ENCODE measurements around the gene NDEL1.
A peak's percentile ranks its signal among the peaks of the same experiment; 100 is the strongest.

Gene NDEL1

DNA sequence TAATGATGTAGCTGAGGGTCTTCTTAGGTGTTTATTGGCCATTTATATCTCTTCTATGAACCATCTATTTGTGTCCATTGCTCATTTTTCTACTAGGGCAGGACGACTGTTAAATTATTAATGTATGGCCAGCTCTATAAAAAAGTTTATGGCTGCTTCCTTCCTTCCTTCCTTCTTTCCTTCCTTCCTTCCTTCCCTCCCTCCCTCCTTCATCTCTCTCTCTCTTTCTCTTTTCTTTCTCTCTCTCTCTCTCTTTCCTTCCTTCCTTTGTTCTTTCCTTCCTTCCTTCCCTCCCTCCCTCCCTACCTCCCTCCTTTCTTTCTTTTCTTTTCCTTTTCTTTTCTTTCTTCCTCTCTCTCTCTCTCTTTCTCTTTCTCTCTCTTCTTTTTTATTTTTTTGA lies 17.2 kb upstream of the NDEL1 start:
- Histone ChIP-seq H3K4me1 (ENCODE audit: control insufficient read depth in 1 of 2, insufficient read depth in 2 of 2, low read length in 2 of 2) (peaks cover 4 to 9% of the 10 kb centered on the region in 2 donors), H3K27ac (ENCODE audit: low read length) (peak overlapping the region; percentile 3), H3K9me3 (ENCODE audit: control insufficient read depth in 1 of 2, low read length in 2 of 2) (no peaks in the 10 kb centered on the region), H3K27me3 (ENCODE audit: low read depth, low read length) (no peaks in the 10 kb centered on the region), H3K4me3 (ENCODE audit: low read depth in 1 of 2, low read length in 2 of 2) (no peak overlapping the region), H3K36me3 (ENCODE audit: control insufficient read depth in 1 of 2, insufficient read depth in 2 of 2, low read length in 2 of 2) (no peaks in the 10 kb centered on the region)

DNA sequence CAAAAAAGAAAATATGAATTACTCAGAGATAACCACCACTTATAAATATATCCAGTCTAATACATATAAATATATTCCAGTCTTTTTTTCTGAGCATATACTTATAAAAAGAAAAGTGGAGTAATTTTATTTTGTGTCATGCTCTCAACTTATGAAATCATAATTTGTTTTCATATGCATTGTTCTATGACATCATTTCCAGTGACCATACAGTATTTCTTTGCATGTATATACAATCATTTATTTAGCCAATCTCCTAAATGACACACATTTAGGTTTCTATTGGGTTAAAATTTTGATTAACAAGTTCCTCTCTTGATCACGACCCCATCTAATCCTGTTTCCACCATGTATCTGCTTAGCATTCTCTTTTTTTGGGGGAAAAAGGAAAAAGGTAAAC lies 16.4 kb upstream of the NDEL1 start:
- no peaks in the 10 kb centered on the region for H3K27me3 ChIP-seq (ENCODE audit: low read depth, low read length)
- no peak overlapping the region for H3K27ac ChIP-seq (ENCODE audit: low read length)
- H3K4me1 ChIP-seq (ENCODE audit: control insufficient read depth in 1 of 2, insufficient read depth in 2 of 2, low read length in 2 of 2) = peaks cover 4 to 9% of the 10 kb centered on the region in 2 donors
- no peak overlapping the region for H3K4me3 ChIP-seq (ENCODE audit: low read depth in 1 of 2, low read length in 2 of 2)
- H3K9me3 ChIP-seq (ENCODE audit: control insufficient read depth in 1 of 2, low read length in 2 of 2) = no peaks in the 10 kb centered on the region
- no peaks in the 10 kb centered on the region for H3K36me3 ChIP-seq (ENCODE audit: control insufficient read depth in 1 of 2, insufficient read depth in 2 of 2, low read length in 2 of 2)

DNA sequence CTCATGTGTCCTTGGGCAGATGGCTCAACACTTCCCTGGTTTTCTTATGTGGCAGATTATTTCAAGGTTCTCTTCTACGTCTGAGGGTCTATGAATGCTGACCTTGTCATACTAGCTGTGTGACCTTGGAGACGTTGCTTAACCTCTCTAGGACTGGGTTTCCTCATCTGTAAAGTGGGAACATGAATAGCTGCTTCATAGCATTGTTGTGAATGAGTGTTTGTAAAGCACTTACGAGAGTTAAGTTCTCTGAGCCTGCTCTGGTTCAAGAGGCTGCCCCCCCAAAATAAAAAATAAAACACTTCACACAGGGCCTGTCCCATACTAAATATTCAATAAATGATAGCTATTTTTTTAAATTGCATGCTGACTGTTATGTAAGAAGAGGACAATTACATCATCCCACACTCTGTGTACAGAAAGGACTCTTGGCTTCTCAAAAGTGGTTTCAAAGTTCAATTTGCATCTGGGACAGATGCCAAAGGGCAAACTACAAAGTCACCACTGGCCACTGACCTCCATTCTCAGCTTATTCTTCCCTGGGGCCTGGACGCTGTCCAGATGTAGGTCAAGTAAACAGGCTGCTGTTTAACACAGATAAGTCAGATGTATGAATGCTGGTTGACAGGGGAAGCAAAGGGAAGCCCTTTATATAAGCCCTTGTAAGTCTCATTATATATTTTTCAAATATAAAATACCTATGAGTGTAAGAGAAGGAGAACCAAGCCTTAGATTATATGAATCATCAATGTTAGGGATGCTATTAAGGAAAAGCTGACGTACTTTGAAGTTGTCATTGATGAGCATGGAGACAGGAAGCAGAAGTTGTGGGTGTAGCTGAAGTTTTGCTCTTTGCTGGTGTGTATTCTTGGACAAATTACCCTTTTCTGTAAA lies 15.4 kb upstream of the NDEL1 start:
- Histone ChIP-seq H3K27me3 (ENCODE audit: low read depth, low read length) (no peaks in the 10 kb centered on the region), H3K9me3 (ENCODE audit: control insufficient read depth in 1 of 2, low read length in 2 of 2) (no peaks in the 10 kb centered on the region), H3K27ac (ENCODE audit: low read length) (peak overlapping the region; percentile 33), H3K4me1 (ENCODE audit: control insufficient read depth in 1 of 2, insufficient read depth in 2 of 2, low read length in 2 of 2) (peaks cover 4 to 9% of the 10 kb centered on the region in 2 donors), H3K36me3 (ENCODE audit: control insufficient read depth in 1 of 2, insufficient read depth in 2 of 2, low read length in 2 of 2) (no peaks in the 10 kb centered on the region), H3K4me3 (ENCODE audit: low read depth in 1 of 2, low read length in 2 of 2) (no peak overlapping the region)

DNA sequence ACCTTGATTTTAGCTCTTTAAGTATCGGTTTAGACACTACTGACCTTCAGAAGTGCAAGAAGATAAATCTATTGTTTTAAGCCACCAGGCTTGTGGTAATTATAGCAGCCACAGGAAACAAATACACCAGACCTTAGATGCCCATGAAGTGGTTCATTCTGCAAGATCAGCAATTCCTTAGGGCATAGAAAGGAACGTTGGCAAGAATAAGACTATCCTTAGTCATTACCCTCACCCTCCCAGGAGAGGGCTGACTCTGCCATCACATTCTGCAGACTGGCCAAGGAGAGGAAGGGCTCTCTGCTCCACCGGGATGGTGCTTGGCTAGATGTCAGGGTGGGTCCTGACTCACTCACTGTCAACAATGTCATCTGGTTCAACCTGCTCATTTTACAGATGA lies 14.1 kb upstream of the NDEL1 start:
- Histone ChIP-seq H3K9me3 (ENCODE audit: control insufficient read depth in 1 of 2, low read length in 2 of 2) (no peaks in the 10 kb centered on the region), H3K4me3 (ENCODE audit: low read depth in 1 of 2, low read length in 2 of 2) (no peak overlapping the region), H3K27me3 (ENCODE audit: low read depth, low read length) (no peaks in the 10 kb centered on the region), H3K27ac (ENCODE audit: low read length) (no peak overlapping the region), H3K36me3 (ENCODE audit: control insufficient read depth in 1 of 2, insufficient read depth in 2 of 2, low read length in 2 of 2) (no peaks in the 10 kb centered on the region), H3K4me1 (ENCODE audit: control insufficient read depth in 1 of 2, insufficient read depth in 2 of 2, low read length in 2 of 2) (peaks cover 4 to 9% of the 10 kb centered on the region in 2 donors)

DNA sequence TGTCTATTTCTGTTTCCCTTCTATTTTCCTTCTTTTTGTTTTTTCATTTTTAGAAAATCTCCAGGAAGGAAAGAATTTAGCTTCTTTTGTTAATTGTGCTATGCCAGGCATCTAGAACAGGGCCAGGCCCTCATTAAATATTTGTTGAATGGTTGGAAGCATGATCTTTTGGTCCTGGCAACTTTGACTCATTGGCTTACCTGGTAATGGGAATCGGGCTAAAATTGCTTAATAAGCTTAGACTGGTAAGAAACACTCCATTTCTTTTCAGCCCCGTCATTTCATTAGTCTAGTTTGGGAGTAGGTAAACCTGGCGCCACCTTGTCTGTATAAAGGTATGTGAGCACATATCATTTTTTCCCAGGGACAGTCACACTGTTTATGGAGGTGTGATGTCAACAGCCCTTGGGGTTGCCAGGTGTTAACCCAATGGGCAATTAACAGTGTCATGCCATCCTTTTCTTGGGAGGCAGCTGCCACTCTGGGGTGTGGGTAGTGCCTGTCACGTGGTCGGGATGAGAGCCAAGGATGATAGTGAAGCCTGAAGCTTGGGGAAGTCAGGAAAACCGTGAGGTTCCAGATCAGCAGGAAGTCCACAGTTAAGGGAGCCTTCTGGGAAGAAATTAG lies 9.5 kb upstream of the NDEL1 start:
- Histone ChIP-seq H3K4me1 (ENCODE audit: control insufficient read depth in 1 of 2, insufficient read depth in 2 of 2, low read length in 2 of 2) (no peaks in the 10 kb centered on the region), H3K27ac (ENCODE audit: low read length) (no peak overlapping the region), H3K27me3 (ENCODE audit: low read depth, low read length) (no peaks in the 10 kb centered on the region), H3K4me3 (ENCODE audit: low read depth in 1 of 2, low read length in 2 of 2) (no peak overlapping the region), H3K9me3 (ENCODE audit: control insufficient read depth in 1 of 2, low read length in 2 of 2) (no peaks in the 10 kb centered on the region), H3K36me3 (ENCODE audit: control insufficient read depth in 1 of 2, insufficient read depth in 2 of 2, low read length in 2 of 2) (no peaks in the 10 kb centered on the region)

DNA sequence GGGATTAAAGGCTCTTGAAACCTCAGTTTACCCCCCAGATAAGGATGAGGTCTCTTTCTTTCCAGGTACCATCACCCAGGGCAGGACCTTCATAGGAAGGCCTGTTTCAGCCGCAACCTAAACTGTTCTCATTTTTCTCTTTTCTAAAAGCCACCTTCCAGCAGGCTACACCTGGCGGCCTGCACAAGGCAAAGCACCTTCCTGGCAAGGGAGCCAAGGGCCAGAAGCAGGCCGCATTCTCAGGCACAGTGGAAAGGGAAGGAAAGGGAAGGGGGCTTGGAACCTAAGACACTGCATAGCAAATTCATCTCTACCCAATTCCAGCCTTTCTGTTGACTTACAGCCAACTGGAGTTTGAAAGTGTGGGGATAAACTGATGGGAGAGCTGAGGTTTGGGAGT lies 8.9 kb upstream of the NDEL1 start:
- H3K9me3 ChIP-seq (ENCODE audit: control insufficient read depth in 1 of 2, low read length in 2 of 2) = no peaks in the 10 kb centered on the region
- H3K27me3 ChIP-seq (ENCODE audit: low read depth, low read length) = no peaks in the 10 kb centered on the region
- H3K36me3 ChIP-seq (ENCODE audit: control insufficient read depth in 1 of 2, insufficient read depth in 2 of 2, low read length in 2 of 2) = no peaks in the 10 kb centered on the region
- H3K4me1 ChIP-seq (ENCODE audit: control insufficient read depth in 1 of 2, insufficient read depth in 2 of 2, low read length in 2 of 2) = no peaks in the 10 kb centered on the region
- no peak overlapping the region for H3K27ac ChIP-seq (ENCODE audit: low read length)
- H3K4me3 ChIP-seq (ENCODE audit: low read depth in 1 of 2, low read length in 2 of 2) = no peak overlapping the region

DNA sequence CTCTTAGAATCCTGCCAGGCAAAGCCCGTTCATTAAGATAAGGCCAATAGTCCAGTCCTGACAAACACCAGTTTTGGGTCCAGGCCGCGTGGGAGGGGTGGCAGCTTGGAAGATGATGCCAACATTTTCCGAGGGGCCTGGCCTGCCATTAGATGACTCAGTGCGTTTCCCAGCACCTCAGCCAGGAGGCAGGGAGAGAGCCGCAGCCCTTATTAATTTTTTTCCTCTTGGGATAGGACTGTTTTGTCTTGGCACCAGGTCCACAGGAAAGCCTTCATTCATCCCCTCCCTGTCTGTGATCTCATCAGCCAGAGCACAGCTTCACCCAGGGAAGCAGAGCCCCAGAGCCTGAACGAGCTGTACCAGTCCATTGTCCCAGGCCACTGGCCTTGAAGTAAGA lies 4.7 kb upstream of the NDEL1 start:
- Histone ChIP-seq H3K9me3 (ENCODE audit: control insufficient read depth in 1 of 2, low read length in 2 of 2) (no peaks in the 10 kb centered on the region), H3K27me3 (ENCODE audit: low read depth, low read length) (no peaks in the 10 kb centered on the region), H3K4me1 (ENCODE audit: control insufficient read depth in 1 of 2, insufficient read depth in 2 of 2, low read length in 2 of 2) (no peaks in the 10 kb centered on the region), H3K4me3 (ENCODE audit: low read depth in 1 of 2, low read length in 2 of 2) (no peak overlapping the region), H3K36me3 (ENCODE audit: control insufficient read depth in 1 of 2, insufficient read depth in 2 of 2, low read length in 2 of 2) (peaks cover 0 to 2% of the 10 kb centered on the region in 2 donors), H3K27ac (ENCODE audit: low read length) (peak overlapping the region; percentile 58)

DNA sequence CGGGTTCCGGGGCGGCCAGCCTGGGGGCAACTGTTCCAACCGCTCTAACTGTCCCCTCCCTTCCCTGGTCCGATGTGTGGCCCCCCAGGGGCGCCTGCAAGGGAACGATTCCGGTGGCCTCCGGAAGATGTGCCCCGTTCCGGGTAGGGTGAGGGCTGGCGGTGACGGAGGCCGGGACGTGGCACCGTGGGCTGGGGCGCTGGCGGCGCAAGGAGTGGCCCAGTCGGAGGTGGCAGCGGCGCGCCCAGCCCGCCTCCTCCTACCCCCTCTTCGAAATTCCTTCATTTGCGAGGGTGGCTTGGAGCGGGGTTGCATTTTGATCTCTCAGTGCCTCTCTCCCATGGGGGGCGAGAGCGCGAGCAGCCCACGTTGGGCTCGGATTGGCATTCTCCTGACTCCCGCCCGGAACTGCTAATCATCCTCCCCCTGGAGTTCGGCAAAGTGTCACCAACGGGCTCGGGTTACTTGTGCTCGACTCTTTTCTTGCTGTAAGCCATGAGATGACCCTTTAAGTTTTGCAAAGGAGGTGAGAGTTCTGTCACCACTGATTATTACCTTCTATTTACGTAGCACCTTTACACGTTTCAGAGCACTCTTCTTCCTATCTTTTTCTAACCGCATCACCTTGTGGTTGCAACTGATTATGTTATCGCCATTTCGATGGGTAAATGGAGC lies 622 bp downstream of the NDEL1 start:
- Histone ChIP-seq H3K27me3 (ENCODE audit: low read depth, low read length) (no peaks in the 10 kb centered on the region), H3K27ac (ENCODE audit: low read length) (peak overlapping the region; percentile 89), H3K4me3 (ENCODE audit: low read depth in 1 of 2, low read length in 2 of 2) (peak overlapping the region; percentile 83 to 86), H3K4me1 (ENCODE audit: control insufficient read depth in 1 of 2, insufficient read depth in 2 of 2, low read length in 2 of 2) (peaks cover 0 to 9% of the 10 kb centered on the region in 2 donors), H3K36me3 (ENCODE audit: control insufficient read depth in 1 of 2, insufficient read depth in 2 of 2, low read length in 2 of 2) (peaks cover 0 to 6% of the 10 kb centered on the region in 2 donors), H3K9me3 (ENCODE audit: control insufficient read depth in 1 of 2, low read length in 2 of 2) (no peaks in the 10 kb centered on the region)

DNA sequence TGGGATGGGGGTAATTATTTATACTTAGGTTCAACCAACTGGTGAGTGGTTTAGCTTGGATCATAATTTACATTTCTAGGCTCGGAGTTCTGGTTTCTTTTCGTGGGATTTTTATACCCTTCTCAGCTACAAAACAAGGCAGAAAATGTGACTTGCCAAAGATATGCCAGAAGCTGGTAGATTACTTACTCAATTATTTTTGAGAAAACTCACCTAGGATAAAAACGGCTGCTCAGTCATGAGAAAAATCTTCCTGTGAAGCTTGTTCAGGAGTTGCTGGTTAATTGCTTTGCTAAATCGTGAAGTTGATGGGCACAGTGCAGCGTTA lies 1.1 kb downstream of the NDEL1 start:
- Histone ChIP-seq H3K27me3 (ENCODE audit: low read depth, low read length) (no peaks in the 10 kb centered on the region), H3K36me3 (ENCODE audit: control insufficient read depth in 1 of 2, insufficient read depth in 2 of 2, low read length in 2 of 2) (peaks cover 0 to 6% of the 10 kb centered on the region in 2 donors), H3K4me1 (ENCODE audit: control insufficient read depth in 1 of 2, insufficient read depth in 2 of 2, low read length in 2 of 2) (peaks cover 0 to 9% of the 10 kb centered on the region in 2 donors), H3K9me3 (ENCODE audit: control insufficient read depth in 1 of 2, low read length in 2 of 2) (no peaks in the 10 kb centered on the region), H3K4me3 (ENCODE audit: low read depth in 1 of 2, low read length in 2 of 2) (peak overlapping the region; percentile 83 to 86), H3K27ac (ENCODE audit: low read length) (peak overlapping the region; percentile 89)

DNA sequence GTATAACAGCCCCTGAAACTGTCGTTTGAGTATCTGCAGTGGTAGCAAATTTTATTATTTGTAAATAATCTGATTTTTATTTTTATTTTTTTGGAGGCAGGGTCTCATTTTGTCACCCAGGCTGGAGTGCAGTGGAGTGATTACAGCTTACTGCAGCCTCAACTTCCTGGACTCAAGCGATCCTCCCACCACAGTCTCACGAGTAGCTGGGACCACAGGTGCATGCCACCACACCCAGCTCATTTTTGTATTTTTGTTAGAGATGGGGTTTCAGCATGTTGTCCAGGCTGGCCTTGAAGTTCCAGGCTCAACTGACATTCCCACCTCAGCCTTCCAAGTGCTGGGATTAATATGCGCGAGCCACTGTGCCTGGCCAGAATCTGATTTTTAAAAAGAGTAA lies 2.8 kb downstream of the NDEL1 start:
- Histone ChIP-seq H3K27me3 (ENCODE audit: low read depth, low read length) (no peaks in the 10 kb centered on the region), H3K4me1 (ENCODE audit: control insufficient read depth in 1 of 2, insufficient read depth in 2 of 2, low read length in 2 of 2) (peaks cover 0 to 9% of the 10 kb centered on the region in 2 donors), H3K27ac (ENCODE audit: low read length) (no peak overlapping the region), H3K36me3 (ENCODE audit: control insufficient read depth in 1 of 2, insufficient read depth in 2 of 2, low read length in 2 of 2) (peaks cover 0 to 6% of the 10 kb centered on the region in 2 donors), H3K4me3 (ENCODE audit: low read depth in 1 of 2, low read length in 2 of 2) (no peak overlapping the region), H3K9me3 (ENCODE audit: control insufficient read depth in 1 of 2, low read length in 2 of 2) (no peaks in the 10 kb centered on the region)

DNA sequence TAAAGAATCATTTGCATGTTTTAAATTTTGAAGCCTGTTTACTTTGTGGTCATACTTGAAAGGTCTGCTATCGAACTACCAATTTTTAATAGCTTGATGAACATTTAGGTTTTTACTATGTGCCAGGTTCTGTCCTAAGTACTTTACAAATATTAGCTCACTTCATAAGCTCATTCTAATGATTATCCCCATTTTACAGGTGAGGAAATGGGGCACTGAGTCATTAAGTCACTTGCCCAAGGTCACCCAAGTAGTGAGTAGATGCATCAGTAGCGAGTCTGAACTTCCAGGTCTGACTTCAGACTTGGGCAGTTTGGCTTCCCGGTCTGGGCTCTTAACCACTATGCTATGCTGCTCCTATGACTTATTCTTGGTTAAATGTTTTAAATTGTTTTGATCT lies 4.0 kb downstream of the NDEL1 start:
- Histone ChIP-seq H3K4me3 (ENCODE audit: low read depth in 1 of 2, low read length in 2 of 2) (no peak overlapping the region), H3K9me3 (ENCODE audit: control insufficient read depth in 1 of 2, low read length in 2 of 2) (no peaks in the 10 kb centered on the region), H3K27ac (ENCODE audit: low read length) (no peak overlapping the region), H3K36me3 (ENCODE audit: control insufficient read depth in 1 of 2, insufficient read depth in 2 of 2, low read length in 2 of 2) (peaks cover 9 to 15% of the 10 kb centered on the region in 2 donors), H3K4me1 (ENCODE audit: control insufficient read depth in 1 of 2, insufficient read depth in 2 of 2, low read length in 2 of 2) (peaks cover 0 to 9% of the 10 kb centered on the region in 2 donors), H3K27me3 (ENCODE audit: low read depth, low read length) (no peaks in the 10 kb centered on the region)

All from muscle layer of duodenum (tissue), 2 donors.